Colonic mucosa (tissue), 4 donors: ENCODE results near the gene RFX3. TPM values are rescaled to one million over a fixed set of nuclear protein-coding genes. Genes with fewer than 3 reads are reported as not detected.

ENCODE experiments used
- DNase-seq: peaks from one replicate; pipeline ENCODE4 v3.0.0-alpha.2; 2020
- H3K27ac ChIP-seq: fragments of 200-600 bp; one replicate; pipeline ENCODE4 v1.8.0; 2021
- H3K27me3 ChIP-seq: fragments of 200-600 bp; one replicate; pipeline ENCODE4 v1.8.0; 2021
- H3K36me3 ChIP-seq: fragments of 200-600 bp; one replicate; pipeline ENCODE4 v1.8.0; 2021
- H3K4me1 ChIP-seq: fragments of 200-600 bp; one replicate; pipeline ENCODE4 v1.8.0; 2021; ENCODE audit warnings: mild to moderate bottlenecking
- H3K4me3 ChIP-seq: fragments of 200-600 bp; one replicate; pipeline ENCODE4 v1.8.0; 2021
- H3K9ac ChIP-seq, 2 donors: one replicate each; pipeline ENCODE4 v1.7.0; 2013; ENCODE audit warnings: control low read depth in 2 of 2, low read depth in 2 of 2, low read length in 2 of 2
- H3K9me3 ChIP-seq: fragments of 200-600 bp; one replicate; pipeline ENCODE4 v1.8.0; 2021
- intact Hi-C: fragments of 100-400 bp; cut with DNase I; formaldehyde crosslinking; loops from one replicate; pipeline ENCODE4 v1.14.1; 2022
- total RNA-seq, 2 donors: library from RNA; stranded (reverse); fragmentation: NEBNext Ultra II Directional in 1 of 2; extraction: Animal tissue kit (Norgen Biotek cat#: 25700) in 1 of 2; gene quantifications; one replicate each; pipeline ENCODE4 v1.2.1, GENCODE V29; 2021
- TF ChIP-seq, protein P1 (sequence below): fragments of 200-600 bp; IDR thresholded peaks from one replicate; pipeline ENCODE4 v1.8.0; 2022; ENCODE audit warnings: antibody characterized with exemption, mild to moderate bottlenecking
- donor health status: healthy.
- donor health status: DM: no; HTN: no; CAD: no.
- donor health status: DM: no; HTN: no; CAD: no.

Gene RFX3
- total RNA-seq, 2 donors from 2014 or later: 9.8 to 12.1 TPM

DNA sequence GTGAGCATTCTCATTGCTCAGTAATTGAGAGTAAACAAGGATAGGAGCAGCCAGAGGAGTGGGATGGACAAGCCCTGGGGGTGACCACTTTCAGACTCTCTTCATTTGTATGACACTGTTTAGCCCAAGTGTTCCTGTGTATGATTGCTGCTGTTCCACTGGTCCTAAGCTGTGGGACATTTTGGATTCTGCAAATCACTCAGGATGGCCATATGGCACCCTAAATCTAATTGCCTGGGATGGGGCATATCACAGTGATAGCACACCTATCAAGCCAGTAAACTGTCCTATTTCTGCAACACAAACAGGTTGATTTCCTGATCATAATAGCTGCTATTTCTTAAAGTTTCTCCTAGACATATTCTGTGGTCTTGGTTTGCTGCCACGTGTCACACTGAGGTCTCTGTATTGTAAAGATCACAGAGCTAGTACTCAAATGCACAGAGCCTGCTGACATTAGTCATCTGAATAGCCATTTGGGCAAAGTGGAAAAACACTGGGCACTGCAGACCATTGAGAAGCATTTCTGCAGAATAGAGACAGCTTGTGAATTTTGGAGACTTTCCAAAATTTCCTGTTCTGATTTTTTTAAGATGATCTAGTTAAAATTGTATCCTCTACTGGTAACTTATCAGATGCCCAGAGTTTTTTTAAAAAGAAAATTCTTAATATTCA is 320.2 kb downstream of the RFX3 start:
- no peak overlapping the region for H3K4me3 ChIP-seq

DNA sequence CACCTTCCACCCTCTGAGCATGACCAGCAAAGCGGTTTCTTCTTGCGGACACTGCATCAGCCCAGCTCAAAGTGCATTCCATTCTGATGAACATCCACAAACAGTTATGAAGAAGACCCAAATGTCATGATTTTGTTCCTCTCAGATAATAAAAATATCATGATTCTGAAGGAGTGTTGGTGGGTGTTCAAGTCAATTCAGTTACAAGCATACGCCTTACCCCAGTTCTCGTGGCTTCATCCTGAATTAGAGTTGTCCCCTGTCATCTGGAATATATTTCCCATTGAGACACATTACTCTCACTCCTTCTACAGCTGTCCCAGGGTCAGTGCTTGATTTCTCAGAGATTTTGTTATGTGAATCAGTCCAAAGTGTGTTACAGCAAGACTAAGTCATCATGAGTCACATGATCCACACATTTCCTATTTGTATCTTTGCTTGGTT is 325.4 kb downstream of the RFX3 start:
- no peaks in the 10 kb centered on the region for H3K36me3 ChIP-seq
- no peak overlapping the region for H3K27ac ChIP-seq
- no peak overlapping the region for H3K9ac ChIP-seq
- TF ChIP-seq, protein P1, sequence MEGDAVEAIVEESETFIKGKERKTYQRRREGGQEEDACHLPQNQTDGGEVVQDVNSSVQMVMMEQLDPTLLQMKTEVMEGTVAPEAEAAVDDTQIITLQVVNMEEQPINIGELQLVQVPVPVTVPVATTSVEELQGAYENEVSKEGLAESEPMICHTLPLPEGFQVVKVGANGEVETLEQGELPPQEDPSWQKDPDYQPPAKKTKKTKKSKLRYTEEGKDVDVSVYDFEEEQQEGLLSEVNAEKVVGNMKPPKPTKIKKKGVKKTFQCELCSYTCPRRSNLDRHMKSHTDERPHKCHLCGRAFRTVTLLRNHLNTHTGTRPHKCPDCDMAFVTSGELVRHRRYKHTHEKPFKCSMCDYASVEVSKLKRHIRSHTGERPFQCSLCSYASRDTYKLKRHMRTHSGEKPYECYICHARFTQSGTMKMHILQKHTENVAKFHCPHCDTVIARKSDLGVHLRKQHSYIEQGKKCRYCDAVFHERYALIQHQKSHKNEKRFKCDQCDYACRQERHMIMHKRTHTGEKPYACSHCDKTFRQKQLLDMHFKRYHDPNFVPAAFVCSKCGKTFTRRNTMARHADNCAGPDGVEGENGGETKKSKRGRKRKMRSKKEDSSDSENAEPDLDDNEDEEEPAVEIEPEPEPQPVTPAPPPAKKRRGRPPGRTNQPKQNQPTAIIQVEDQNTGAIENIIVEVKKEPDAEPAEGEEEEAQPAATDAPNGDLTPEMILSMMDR: no peak
- H3K4me1 ChIP-seq: no peaks in the 10 kb centered on the region
- H3K9me3 ChIP-seq: no peaks in the 10 kb centered on the region
- DNase-seq: no peak
- intact Hi-C loops: no loop called here
- no peaks in the 10 kb centered on the region for H3K27me3 ChIP-seq
- no peak overlapping the region for H3K4me3 ChIP-seq

More for the DNA sequence above, 320.2 kb downstream of the RFX3 start:
- Histone ChIP-seq H3K36me3 (no peaks in the 10 kb centered on the region), H3K4me1 (no peaks in the 10 kb centered on the region), H3K27ac (no peak overlapping the region), H3K9ac (no peak overlapping the region), H3K27me3 (no peaks in the 10 kb centered on the region), H3K9me3 (no peaks in the 10 kb centered on the region)
- intact Hi-C loops: no loop called here
- no peak for DNase-seq
- TF ChIP-seq, protein P1: no peak

DNA sequence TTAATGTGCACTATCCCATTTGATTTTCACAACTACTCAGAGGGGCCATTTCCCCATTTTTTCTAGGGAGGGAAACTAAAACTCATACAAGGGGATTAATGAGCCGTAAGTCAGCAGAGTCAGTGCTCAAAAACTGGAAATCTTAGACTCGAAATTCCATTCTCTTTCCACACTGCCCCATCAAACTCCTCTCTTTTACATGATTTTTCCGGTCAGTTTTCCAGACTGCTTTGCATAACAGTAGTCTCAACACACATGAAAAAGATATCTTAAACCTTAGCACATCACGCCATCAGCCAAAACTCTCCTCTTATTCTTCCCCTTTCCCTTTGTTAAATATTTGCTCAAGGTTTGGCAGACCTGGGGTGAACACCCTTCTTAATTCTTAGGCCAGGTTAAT is 332.0 kb downstream of the RFX3 start:
- no peak overlapping the region for H3K9ac ChIP-seq
- TF ChIP-seq, protein P1: no peak
- H3K27ac ChIP-seq: no peak overlapping the region
- no peak for DNase-seq
- no peaks in the 10 kb centered on the region for H3K36me3 ChIP-seq
- no peaks in the 10 kb centered on the region for H3K4me1 ChIP-seq
- H3K9me3 ChIP-seq: no peaks in the 10 kb centered on the region
- no peak overlapping the region for H3K4me3 ChIP-seq
- intact Hi-C loops: no loop called here
- no peaks in the 10 kb centered on the region for H3K27me3 ChIP-seq

DNA sequence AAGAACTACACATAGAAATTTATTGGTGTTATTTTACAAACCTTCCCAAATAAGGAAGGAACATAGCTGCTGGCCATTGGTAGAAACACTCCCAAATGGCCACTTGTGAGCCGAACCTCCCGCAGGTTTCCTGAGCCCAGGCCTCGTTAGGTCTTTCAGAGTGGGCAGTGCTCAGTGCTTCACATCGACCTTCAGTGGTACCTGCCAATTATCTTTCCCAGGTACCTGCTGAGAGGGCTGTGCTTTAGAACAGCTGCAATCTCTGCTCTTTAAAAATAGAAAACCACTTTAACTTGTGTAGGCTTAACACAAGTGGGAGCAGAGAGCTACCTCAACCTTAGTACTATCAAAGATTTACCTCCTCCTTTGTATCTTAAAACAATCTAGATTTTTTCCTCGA is 334.1 kb downstream of the RFX3 start:
- Histone ChIP-seq H3K4me1 (no peaks in the 10 kb centered on the region), H3K27ac (no peak overlapping the region), H3K27me3 (no peaks in the 10 kb centered on the region), H3K4me3 (no peak overlapping the region), H3K9me3 (no peaks in the 10 kb centered on the region), H3K9ac (no peak overlapping the region), H3K36me3 (no peaks in the 10 kb centered on the region)
- TF ChIP-seq, protein P1: no peak
- no peak for DNase-seq
- intact Hi-C loops: no loop called here

DNA sequence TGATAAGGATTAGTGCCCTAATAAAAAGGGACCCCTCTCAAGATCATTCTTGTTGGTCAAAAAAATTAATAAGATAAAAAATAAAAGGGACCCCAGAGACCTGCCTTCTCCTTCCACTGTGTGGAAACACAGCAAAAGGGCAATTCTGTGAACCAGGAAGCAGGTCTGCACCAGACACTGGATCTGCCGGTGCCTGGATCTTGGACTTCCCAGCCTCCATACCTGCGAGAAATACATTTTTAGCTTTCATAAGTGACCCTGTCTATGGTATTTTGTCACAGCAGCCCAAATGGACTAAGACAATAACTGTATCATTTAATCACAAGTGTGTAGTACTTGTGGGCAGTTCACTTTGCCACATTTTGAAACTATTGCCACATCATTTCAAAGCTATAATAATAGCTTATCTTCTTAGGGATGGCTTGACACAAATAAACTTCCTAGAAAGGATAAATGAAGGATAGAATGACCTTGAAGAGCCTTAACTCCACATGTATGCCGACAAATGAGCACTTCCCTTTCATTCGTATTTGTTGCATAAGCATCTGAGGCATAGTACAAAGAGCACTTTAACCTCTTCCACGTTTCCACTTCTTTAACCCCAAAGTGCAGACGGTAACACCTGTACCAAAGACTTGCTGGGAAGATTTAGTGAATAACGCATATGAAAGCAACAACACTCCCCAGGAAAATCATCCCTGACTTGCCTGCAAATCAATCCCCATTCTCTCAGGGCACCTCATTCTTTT is 336.5 kb downstream of the RFX3 start:
- no peak for DNase-seq
- no peaks in the 10 kb centered on the region for H3K36me3 ChIP-seq
- H3K4me1 ChIP-seq: no peaks in the 10 kb centered on the region
- TF ChIP-seq, protein P1: no peak
- H3K27ac ChIP-seq: no peak overlapping the region
- no peak overlapping the region for H3K4me3 ChIP-seq
- no peaks in the 10 kb centered on the region for H3K27me3 ChIP-seq
- H3K9me3 ChIP-seq: no peaks in the 10 kb centered on the region
- intact Hi-C loops: no loop called here
- H3K9ac ChIP-seq: no peak overlapping the region
